ENCODE data around the gene PEX14. TPM values are rescaled to one million over a fixed set of nuclear protein-coding genes. Genes with fewer than 3 reads are reported as not detected.
A peak's percentile ranks its signal among the peaks of the same experiment; 100 is the strongest.

PEX14 gene
- total RNA-seq (2013; cell fraction: nucleolus; rRNA removed), result 20.9 and 23.3 TPM in 2 replicates
- 14.1 and 14.6 TPM in 2 replicates for total RNA-seq (2014; rRNA removed)
- total RNA-seq (2014; rRNA removed; fragmentation: Illumina TruSeq; extraction: Trizol), result 7.6 and 11.3 TPM in 2 replicates
- total RNA-seq (2021), result 21.5 and 21.9 TPM in 2 replicates
- 5.1 TPM for polyA plus RNA-seq (2011; ENCODE audit: low read depth)
- polyA plus RNA-seq (2011; rRNA removed), result 4.0 and 6.0 TPM in 2 replicates
- polyA plus RNA-seq (2011; cell fraction: cytosol; rRNA removed), result 8.3 and 10.1 TPM in 2 replicates
- polyA plus RNA-seq (2011; cell fraction: nucleus; rRNA removed), result 19.6 and 30.4 TPM in 2 replicates
- 15.9 and 16.2 TPM in 2 replicates for polyA plus RNA-seq (2012)
- 3.3 and 10.7 TPM in 2 replicates for polyA plus RNA-seq (2014; fragmentation: Illumina TruSeq; extraction: Trizol)
- polyA plus RNA-seq (2014; fragmentation: Nextera tagmentation; extraction: Ambion mirVana), result 1 to 10 TPM; 1.4 to 1.5 TPM
- 12.8 and 15.6 TPM in 2 replicates for polyA plus RNA-seq (2014; rRNA removed)
- polyA plus RNA-seq (2016; fragmentation: Nextera tagmentation; extraction: Ambion mirVana), result 10 to 100 TPM; 20.6 to 23.2 TPM
- polyA minus RNA-seq (2011; rRNA and poly(A)+ RNA removed), result 3.2 and 8.4 TPM in 2 replicates
- polyA minus RNA-seq (2011; cell fraction: cytosol; rRNA and poly(A)+ RNA removed), result 5.2 and 7.4 TPM in 2 replicates
- 8.6 and 14.5 TPM in 2 replicates for polyA minus RNA-seq (2011; cell fraction: nucleus; rRNA and poly(A)+ RNA removed)
- percentile 73 among the genes with signal in this experiment for Bru-seq, nascent RNA
- BruChase-seq, experiment 1, labeled RNA remaining after a 6-hour chase, result percentile 75 among the genes with signal in this experiment
- percentile 74 among the genes with signal in this experiment for BruChase-seq, experiment 2, labeled RNA remaining after a 2-hour chase
- long read RNA-seq, experiment 1, transcript PEX14-201 (9 exons, 1,985 nt), result major isoform, 5 of 17 reads
- long read RNA-seq, experiment 1, partial matches to known transcripts, result 2 of 17 reads
- long read RNA-seq, experiment 1, other reads (novel, unspliced or antisense), result 10 of 17 reads
- long read RNA-seq, experiment 2, partial matches to known transcripts, result 4 of 17 reads
- long read RNA-seq, experiment 2, other reads (novel, unspliced or antisense), result 13 of 17 reads

- BruUV-seq (replicated peaks), result no TSS peak
- DNase-seq (ENCODE audit: low read depth, low spot score) (peak; percentile 54), ATAC-seq (peak; percentile 87), FAIRE-seq (peak; percentile 35)
- Histone ChIP-seq H2AFZ (ENCODE audit: control insufficient read depth, low read depth, low read length) (peak within 1 kb of the TSS; percentile 77), H3K27me3 (replicated peaks in 1 of 2; ENCODE audit: control insufficient read depth in 2 of 2, insufficient read depth in 2 of 2, low read length in 1 of 2) (no peaks in the 10 kb centered on the region), H3K27ac (ENCODE audit: control insufficient read depth, insufficient read depth) (peak within 1 kb of the TSS; percentile 74), H3K36me3 (ENCODE audit: control insufficient read depth in 2 of 2, insufficient read depth in 2 of 2, low read length in 1 of 2) (no peaks in the 10 kb centered on the region), H3K4me3 (peak within 1 kb of the TSS; percentile 96), H3K79me2 (ENCODE audit: control insufficient read depth, insufficient read depth, low read length) (peaks cover 41% of the 10 kb centered on the region), H3K4me1 (ENCODE audit: control insufficient read depth, insufficient read depth, low read length) (peaks cover 18% of the 10 kb centered on the region), H3K9ac (ENCODE audit: control insufficient read depth, insufficient read depth, low read length) (peak within 1 kb of the TSS; percentile 73), H3K4me2 (ENCODE audit: control insufficient read depth, insufficient read depth) (peak within 1 kb of the TSS; percentile 61), H4K20me1 (ENCODE audit: control insufficient read depth, insufficient read depth) (no peaks in the 10 kb centered on the region), H3K9me3 (replicated peaks; ENCODE audit: control insufficient read depth, insufficient read depth, low read length) (no peaks in the 10 kb centered on the region)
- in situ Hi-C loops (cut with MboI) (no loop called here), intact Hi-C loops (cut with micrococcal nuclease; ENCODE audit: unreplicated experiment) (loop anchor here (1.0 to 10.0 kb wide), 2 partner anchors 45 to 1430 kb away; partner anchors contain the start of gene CENPS)
- ChIA-PET SMC1A (ENCODE audit: uncharacterized antibody, unreplicated experiment) (interaction anchor here (1.1 to 1.5 kb wide), 5 partner anchors 19 to 87 kb away, joined by 3 to 8 read pairs (median 4); partner anchors contain the start of gene CENPS), CTCF (interaction anchor here (0.6 to 1.3 kb wide), 3 partner anchors 19 to 465 kb away, joined by 3 to 10 read pairs (median 7); partner anchors contain the start of gene CENPS), RAD21 (ENCODE audit: unreplicated experiment) (interaction anchor here (0.8 to 1.5 kb wide), 3 partner anchors 11 to 44 kb away, joined by 3 to 10 read pairs (median 3); partner anchors contain the start of gene CENPS), POLR2A (interaction anchor here (0.6 kb wide), 1 partner anchor 17 kb away, joined by 3 read pairs; no protein-coding TSS in a partner anchor)
- WGBS (ENCODE audit: insufficient coverage, insufficient replicate concordance, low lambda C conversion rate, missing lambda C conversion rate), result 15% methylated on average over 44 of the region's 50 CpGs
- TF ChIP-seq RCOR1 (conservative IDR thresholded peaks at IDR 0.05; ENCODE audit: low read depth, low read length) (no peak), TCF12 (IDR thresholded peaks at IDR 0.05; ENCODE audit: low read depth, low read length) (no peak), MEF2B (IDR thresholded peaks at IDR 0.05; ENCODE audit: partially characterized antibody, poor library complexity, severe bottlenecking) (no peak), ZBTB11 (CRISPR knock-in tag; IDR thresholded peaks at IDR 0.05) (no peak), FOXM1 (IDR thresholded peaks at IDR 0.05; ENCODE audit: low read depth, low read length) (no peak), RAD21 (IDR thresholded peaks at IDR 0.05; ENCODE audit: insufficient read depth, low read depth, low read length) (no peak), CREM (IDR thresholded peaks at IDR 0.05; ENCODE audit: low read depth) (peak; percentile 78), SIX5 (IDR thresholded peaks at IDR 0.05; ENCODE audit: low read depth, low read length, severe bottlenecking) (peak; percentile 78), NRF1 (conservative IDR thresholded peaks at IDR 0.05; ENCODE audit: low read depth, low read length) (no peak), JUNB (IDR thresholded peaks at IDR 0.05) (no peak), CREB1 (IDR thresholded peaks at IDR 0.05; ENCODE audit: low read depth) (peak; percentile 65), ZNF384 (IDR thresholded peaks at IDR 0.05; ENCODE audit: borderline replicate concordance, low read depth, low read length) (no peak)
These were observed at the start of gene PEX14 for GRCh38 chr1:10474613-10475507. PEX14 (plus strand) TSS chr1:10474950; CDS start chr1:10474967, 17 bp downstream.
